PFSK-1 (cell line): ENCODE measurements around the gene SMTNL1.

Experiments
- FOXP2 ChIP-seq: optimal IDR thresholded peaks from 2 replicates; pipeline ENCODE3; 2011; ENCODE audit warnings: borderline replicate concordance, control low read depth, inconsistent platforms; ENCODE audit not compliant: insufficient read depth; ENCODE audit errors: extremely low read length, extremely low read depth
- POLR2AphosphoS5 ChIP-seq: IDR thresholded peaks from 2 replicates; pipeline ENCODE4 v1.6.1; 2012; ENCODE audit warnings: low read depth, mild to moderate bottlenecking, control low read depth, low read length, moderate library complexity
- REST ChIP-seq, 2 experiments: IDR thresholded peaks; 2 replicates each; pipeline versions ENCODE4 v1.6.1 to v1.8.0; 2011 to 2012; ENCODE audit warnings: low read depth in 2 of 2, low read length in 2 of 2, control low read depth in 1 of 2, inconsistent platforms in 1 of 2, mild to moderate bottlenecking in 1 of 2, moderate library complexity in 1 of 2; ENCODE audit not compliant: insufficient read depth in 1 of 2
- SIN3A ChIP-seq: IDR thresholded peaks from 2 replicates; pipeline ENCODE4 v1.6.1; 2012; ENCODE audit warnings: mild to moderate bottlenecking, low read length, moderate library complexity, borderline replicate concordance; ENCODE audit not compliant: insufficient read depth
- TAF1 ChIP-seq: IDR thresholded peaks from 2 replicates; pipeline ENCODE4 v1.6.1; 2012; ENCODE audit warnings: low read length, control low read depth, borderline replicate concordance; ENCODE audit not compliant: insufficient read depth

Gene SMTNL1

GRCh38 chr11:57599381-57599780, 62.0 kb downstream of the SMTNL1 start:
- no peak for TF ChIP-seq POLR2AphosphoS5
- TF ChIP-seq TAF1, result no peak
- no peak for TF ChIP-seq REST (IDR thresholded peaks at IDR 0.05; ENCODE audit: insufficient read depth in 1 of 2, low read depth in 2 of 2, low read length in 2 of 2)
- no peak for TF ChIP-seq SIN3A
- no peak for TF ChIP-seq FOXP2
